Nephron progenitor cell (in vitro differentiated cells): ENCODE measurements around the gene AADAC.
"Not testable (repeated sequence)": the region's sequence is repeated elsewhere in the genome, so short reads cannot be mapped to it uniquely, and the experiment has no call there.

Experiments
- DNase-seq: peaks from one replicate; pipeline ENCODE4 v3.0.0; 2021
- H3K27ac Mint-ChIP-seq: 2 replicates; pipeline ENCODE4 v1.8.0; 2021; ENCODE audit warnings: mild to moderate bottlenecking, moderate library complexity, mixed read lengths
- H3K27me3 Mint-ChIP-seq: 2 replicates; pipeline ENCODE4 v1.8.0; 2021; ENCODE audit warnings: mild to moderate bottlenecking, low read depth, mixed read lengths; ENCODE audit not compliant: poor library complexity
- H3K36me3 Mint-ChIP-seq: 2 replicates; pipeline ENCODE4 v1.8.0; 2021; ENCODE audit warnings: low read depth, mixed read lengths
- H3K4me1 Mint-ChIP-seq: 2 replicates; pipeline ENCODE4 v1.8.0; 2021; ENCODE audit warnings: mixed read lengths
- H3K4me3 Mint-ChIP-seq: 2 replicates; pipeline ENCODE4 v1.8.0; 2021; ENCODE audit warnings: mild to moderate bottlenecking, moderate library complexity, mixed read lengths
- H3K9me3 Mint-ChIP-seq: 2 replicates; pipeline ENCODE4 v1.8.0; 2021; ENCODE audit warnings: mild to moderate bottlenecking, moderate library complexity, mixed read lengths
- CTCF ChIP-seq: fragments of 200-600 bp; sonication (generic); IDR thresholded peaks from 2 replicates; pipeline ENCODE4 v1.5.0; 2021; ENCODE audit warnings: antibody characterized with exemption

AADAC gene

GRCh38 chr3:151800431-151800830, 13.5 kb upstream of the AADAC start:
- H3K4me3 Mint-ChIP-seq: no peak overlapping the region
- no peaks in the 10 kb centered on the region for H3K4me1 Mint-ChIP-seq
- no peaks in the 10 kb centered on the region for H3K27me3 Mint-ChIP-seq
- no peaks in the 10 kb centered on the region for H3K36me3 Mint-ChIP-seq
- DNase-seq: no peak
- no peak for TF ChIP-seq CTCF
- H3K27ac Mint-ChIP-seq: no peak overlapping the region
- no peaks in the 10 kb centered on the region for H3K9me3 Mint-ChIP-seq

GRCh38 chr3:151804267-151804666, 9.6 kb upstream of the AADAC start:
- no peak for DNase-seq
- Mint-ChIP-seq H3K4me3 (no peak overlapping the region), H3K36me3 (no peaks in the 10 kb centered on the region), H3K27ac (no peak overlapping the region), H3K27me3 (peaks cover 3% of the 10 kb centered on the region), H3K9me3 (peaks cover 23% of the 10 kb centered on the region), H3K4me1 (peaks cover 10% of the 10 kb centered on the region)
- no peak for TF ChIP-seq CTCF

GRCh38 chr3:151806838-151807237, 7.1 kb upstream of the AADAC start:
- no peak for DNase-seq
- Mint-ChIP-seq H3K36me3 (no peaks in the 10 kb centered on the region), H3K27me3 (peaks cover 3% of the 10 kb centered on the region), H3K4me1 (peaks cover 10% of the 10 kb centered on the region), H3K9me3 (peaks cover 23% of the 10 kb centered on the region), H3K4me3 (no peak overlapping the region), H3K27ac (no peak overlapping the region)
- no peak for TF ChIP-seq CTCF

GRCh38 chr3:151808926-151809325, 5.0 kb upstream of the AADAC start:
- not testable (repeated sequence) for DNase-seq, H3K36me3 Mint-ChIP-seq, H3K4me1 Mint-ChIP-seq, H3K4me3 Mint-ChIP-seq, H3K27ac Mint-ChIP-seq, H3K27me3 Mint-ChIP-seq
- H3K9me3 Mint-ChIP-seq: peaks cover 23% of the 10 kb centered on the region

GRCh38 chr3:151811474-151811873, 2.4 kb upstream of the AADAC start:
- Mint-ChIP-seq H3K36me3 (no peaks in the 10 kb centered on the region), H3K4me1 (peaks cover 11% of the 10 kb centered on the region), H3K9me3 (peaks cover 20% of the 10 kb centered on the region), H3K4me3 (no peak overlapping the region), H3K27ac (no peak overlapping the region), H3K27me3 (no peaks in the 10 kb centered on the region)
- no peak for DNase-seq
- no peak for TF ChIP-seq CTCF

GRCh38 chr3:151814588-151814987, 672 bp downstream of the AADAC start:
- no peak for TF ChIP-seq CTCF
- H3K27me3 Mint-ChIP-seq: no peaks in the 10 kb centered on the region

More at GRCh38 chr3:151814588-151814987, 672 bp downstream of the AADAC start:
- Mint-ChIP-seq H3K4me1 (peaks cover 18% of the 10 kb centered on the region), H3K36me3 (no peaks in the 10 kb centered on the region), H3K27ac (no peak overlapping the region), H3K9me3 (no peaks in the 10 kb centered on the region), H3K4me3 (no peak overlapping the region)
- no peak for DNase-seq
